Measurements from ENCODE around the gene NMUR1. TPM values are rescaled to one million over a fixed set of nuclear protein-coding genes. Genes with fewer than 3 reads are reported as not detected.

The NMUR1 gene
- polyA plus RNA-seq, 1 donor = 1.8 TPM

DNA sequence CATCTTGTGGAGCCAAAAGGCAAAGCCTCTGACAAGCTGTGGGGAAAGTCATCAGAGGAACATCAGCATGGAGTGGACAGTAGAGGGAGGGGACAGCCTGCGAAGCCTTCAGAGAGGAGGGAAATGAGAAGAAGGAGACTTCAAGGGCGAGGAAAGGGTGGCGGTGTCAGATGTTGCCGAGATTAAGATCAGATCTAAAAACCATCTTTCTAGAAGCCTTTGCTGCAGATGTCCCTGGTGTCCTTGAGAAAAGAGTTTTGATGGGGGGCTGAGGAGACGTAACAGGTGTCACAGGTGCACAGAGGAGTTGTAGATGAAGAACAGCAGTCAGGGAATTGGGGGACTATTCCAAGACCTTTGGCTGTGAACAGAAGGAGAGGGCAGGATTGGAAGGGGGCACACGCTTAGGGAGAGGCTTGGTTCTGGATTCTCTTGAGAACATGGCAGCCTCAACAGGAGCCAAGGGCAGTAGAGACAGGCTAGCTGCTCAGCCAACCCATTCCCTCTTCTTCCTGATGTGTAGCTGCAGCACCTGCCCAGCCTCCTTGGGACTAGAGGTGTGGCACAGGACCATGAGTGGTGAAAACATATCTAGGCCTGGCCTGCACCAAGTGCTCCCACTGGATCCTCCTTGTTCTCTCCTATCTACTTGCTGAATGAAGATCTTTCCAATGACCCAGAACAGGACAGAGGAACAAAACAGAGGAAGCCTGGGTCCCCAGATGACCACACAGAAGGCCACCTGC is 43.2 kb downstream of the NMUR1 start:
- H3K27me3 ChIP-seq (ENCODE audit: control insufficient read depth, insufficient read depth, low read length) = no peaks in the 10 kb centered on the region
- H3K4me1 ChIP-seq (ENCODE audit: control insufficient read depth, insufficient read depth, low read length) = peaks cover 4% of the 10 kb centered on the region
- DNase-seq = no peak
- peaks cover 7% of the 10 kb centered on the region for H3K9me3 ChIP-seq (ENCODE audit: control insufficient read depth, low read depth, low read length)
- H3K27ac ChIP-seq (ENCODE audit: low read length) = no peak overlapping the region
- no peak overlapping the region for H3K4me3 ChIP-seq (ENCODE audit: low read length)
- 80% methylated on average over 1 of the region's 6 CpGs for WGBS (ENCODE audit: insufficient coverage, low lambda C conversion rate)
- no peaks in the 10 kb centered on the region for H3K36me3 ChIP-seq (ENCODE audit: control insufficient read depth, insufficient read depth, low read length)

DNA sequence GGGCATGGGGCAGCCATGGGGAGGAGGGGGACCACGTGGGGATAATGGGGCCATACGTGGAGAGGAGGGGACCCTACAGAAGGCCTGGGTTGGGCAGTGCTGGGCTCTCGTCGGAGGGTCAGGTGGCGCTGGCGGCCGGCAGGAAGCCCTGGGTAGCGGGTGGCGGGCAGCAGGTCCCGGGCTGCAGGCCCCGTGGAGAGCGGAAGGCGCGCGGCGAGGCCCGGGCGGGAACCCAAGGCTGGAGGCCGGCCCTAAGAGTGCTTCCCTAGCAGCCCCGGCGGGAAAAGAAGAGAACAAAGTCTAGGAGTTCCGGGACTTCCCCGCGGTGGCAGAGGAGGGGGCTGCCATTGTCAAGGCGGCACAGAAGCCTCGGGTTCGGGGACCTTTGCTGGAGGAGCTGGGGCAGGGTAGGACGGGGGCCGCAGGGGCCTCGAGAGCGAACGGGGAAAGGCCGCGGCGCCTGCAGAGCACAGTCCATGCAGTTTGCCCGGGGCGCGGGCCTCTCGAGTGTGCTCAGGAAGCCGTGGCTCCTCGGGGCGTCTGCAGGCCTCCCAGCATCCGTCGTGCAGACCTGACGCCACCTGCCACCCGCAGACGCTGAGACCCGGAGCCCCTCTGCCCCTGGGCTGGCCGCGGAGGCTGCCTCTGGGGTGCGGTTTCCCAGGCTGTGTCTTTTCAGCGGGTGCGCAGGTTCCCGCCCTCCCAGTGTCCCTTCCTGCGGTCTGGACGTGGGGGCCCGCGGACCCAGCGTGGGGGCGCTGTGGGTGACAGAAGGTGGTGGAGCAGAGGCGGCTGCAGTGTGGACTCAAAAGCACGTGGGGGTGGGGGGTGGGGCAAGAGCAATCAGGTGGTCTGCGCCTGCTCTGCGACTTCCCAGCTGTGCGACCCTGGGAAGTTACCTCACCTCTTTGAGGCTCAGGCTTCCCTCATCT is 46.6 kb downstream of the NMUR1 start:
- DNase-seq = peak in 1 of 2 donors; percentile 31
- H3K4me1 ChIP-seq (ENCODE audit: control insufficient read depth, insufficient read depth, low read length) = peaks cover 4% of the 10 kb centered on the region
- no peaks in the 10 kb centered on the region for H3K36me3 ChIP-seq (ENCODE audit: control insufficient read depth, insufficient read depth, low read length)
- H3K9me3 ChIP-seq (ENCODE audit: control insufficient read depth, low read depth, low read length) = peaks cover 7% of the 10 kb centered on the region
- peak overlapping the region; percentile 46 for H3K4me3 ChIP-seq (ENCODE audit: low read length)
- no peaks in the 10 kb centered on the region for H3K27me3 ChIP-seq (ENCODE audit: control insufficient read depth, insufficient read depth, low read length)
- H3K27ac ChIP-seq (ENCODE audit: low read length) = peak overlapping the region; percentile 59
- WGBS (ENCODE audit: insufficient coverage, low lambda C conversion rate) = no CpG with 5 or more reads among the region's 65 CpGs

DNA sequence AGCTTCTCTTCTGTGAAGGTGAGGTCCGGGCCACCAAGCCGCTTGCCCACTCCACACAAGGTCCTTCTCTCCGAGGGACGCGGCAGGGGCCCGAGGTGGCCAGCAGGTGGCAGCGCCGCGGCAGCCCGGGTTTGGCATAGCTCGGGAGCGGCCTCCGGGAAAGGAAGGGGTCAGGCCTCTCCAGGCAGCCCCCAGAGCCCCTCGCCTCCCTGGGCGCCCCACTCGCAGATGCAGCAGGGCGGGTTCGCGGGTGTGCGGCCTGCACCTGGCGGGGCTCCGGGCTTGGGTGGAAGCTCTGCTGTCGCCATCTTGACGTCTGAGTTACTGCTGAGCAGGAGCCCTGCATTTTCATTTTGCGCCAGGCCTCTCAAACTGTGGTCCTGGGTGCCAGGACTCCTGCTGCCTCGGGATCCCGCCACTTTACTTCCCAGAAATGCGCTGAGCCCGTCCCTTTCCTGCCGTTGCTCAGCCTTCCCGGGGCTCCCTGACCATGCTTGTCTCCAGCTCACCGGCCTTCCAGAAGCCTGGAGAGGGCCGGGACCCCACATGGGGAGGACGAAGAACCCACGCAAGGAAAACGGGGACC is 47.3 kb downstream of the NMUR1 start:
- Histone ChIP-seq H3K9me3 (ENCODE audit: control insufficient read depth, low read depth, low read length) (peaks cover 7% of the 10 kb centered on the region), H3K36me3 (ENCODE audit: control insufficient read depth, insufficient read depth, low read length) (no peaks in the 10 kb centered on the region), H3K4me1 (ENCODE audit: control insufficient read depth, insufficient read depth, low read length) (peaks cover 4% of the 10 kb centered on the region), H3K27me3 (ENCODE audit: control insufficient read depth, insufficient read depth, low read length) (no peaks in the 10 kb centered on the region), H3K27ac (ENCODE audit: low read length) (peak overlapping the region; percentile 59), H3K4me3 (ENCODE audit: low read length) (peak overlapping the region; percentile 46)
- DNase-seq = peak; percentile 31 to 48
- no CpG with 5 or more reads among the region's 36 CpGs for WGBS (ENCODE audit: insufficient coverage, low lambda C conversion rate)

DNA sequence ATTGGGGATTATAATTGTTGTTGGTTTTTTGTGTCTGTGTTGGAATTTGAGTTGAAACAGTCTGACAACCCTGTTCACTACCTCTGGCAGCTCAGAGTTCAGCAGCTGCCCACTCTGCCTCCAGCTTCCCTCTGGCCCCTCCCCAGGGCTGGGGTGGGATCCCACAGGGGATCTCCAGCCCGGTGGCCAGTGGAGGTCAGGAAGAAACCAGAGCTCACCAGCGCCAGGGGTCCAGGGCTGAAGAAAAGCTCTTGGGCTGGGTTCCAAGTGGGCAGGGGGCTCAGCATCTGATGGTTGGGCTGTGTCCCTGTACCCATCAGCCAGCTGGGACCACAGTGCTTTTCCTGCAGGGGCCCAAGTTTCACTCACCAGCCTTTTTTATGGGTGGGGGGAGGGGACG is 49.5 kb downstream of the NMUR1 start:
- no peak overlapping the region for H3K4me3 ChIP-seq (ENCODE audit: low read length)
- H3K36me3 ChIP-seq (ENCODE audit: control insufficient read depth, insufficient read depth, low read length) = no peaks in the 10 kb centered on the region
- WGBS (ENCODE audit: insufficient coverage, low lambda C conversion rate) = no CpG with 5 or more reads among the region's 3 CpGs
- peaks cover 7% of the 10 kb centered on the region for H3K9me3 ChIP-seq (ENCODE audit: control insufficient read depth, low read depth, low read length)
- no peak for DNase-seq
- H3K27ac ChIP-seq (ENCODE audit: low read length) = no peak overlapping the region
- H3K4me1 ChIP-seq (ENCODE audit: control insufficient read depth, insufficient read depth, low read length) = peaks cover 4% of the 10 kb centered on the region
- H3K27me3 ChIP-seq (ENCODE audit: control insufficient read depth, insufficient read depth, low read length) = no peaks in the 10 kb centered on the region

DNA sequence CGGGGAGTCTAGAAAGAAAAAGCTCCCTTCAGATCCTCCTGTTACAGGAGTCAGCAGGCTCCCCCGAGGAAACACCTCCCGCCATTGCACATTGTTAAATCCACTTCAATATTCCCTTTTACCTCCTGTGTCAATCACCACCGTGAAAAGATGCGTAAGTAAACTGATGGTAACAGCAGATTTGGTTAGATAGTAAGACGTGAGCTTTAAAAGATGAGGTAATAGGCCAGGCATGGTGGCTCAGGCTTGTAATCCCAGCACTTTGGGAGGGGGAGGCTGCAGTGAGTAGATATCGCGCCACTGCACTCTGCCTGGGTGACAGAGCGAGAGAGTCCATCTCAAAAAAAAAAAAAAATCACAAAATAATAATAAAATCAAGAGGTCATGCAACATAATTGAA is 50.8 kb downstream of the NMUR1 start:
- no peak for DNase-seq
- Histone ChIP-seq H3K4me1 (ENCODE audit: control insufficient read depth, insufficient read depth, low read length) (peaks cover 4% of the 10 kb centered on the region), H3K9me3 (ENCODE audit: control insufficient read depth, low read depth, low read length) (peaks cover 7% of the 10 kb centered on the region), H3K27me3 (ENCODE audit: control insufficient read depth, insufficient read depth, low read length) (no peaks in the 10 kb centered on the region), H3K4me3 (ENCODE audit: low read length) (no peak overlapping the region), H3K36me3 (ENCODE audit: control insufficient read depth, insufficient read depth, low read length) (no peaks in the 10 kb centered on the region), H3K27ac (ENCODE audit: low read length) (no peak overlapping the region)
- WGBS (ENCODE audit: insufficient coverage, low lambda C conversion rate) = no CpG with 5 or more reads among the region's 9 CpGs

DNA sequence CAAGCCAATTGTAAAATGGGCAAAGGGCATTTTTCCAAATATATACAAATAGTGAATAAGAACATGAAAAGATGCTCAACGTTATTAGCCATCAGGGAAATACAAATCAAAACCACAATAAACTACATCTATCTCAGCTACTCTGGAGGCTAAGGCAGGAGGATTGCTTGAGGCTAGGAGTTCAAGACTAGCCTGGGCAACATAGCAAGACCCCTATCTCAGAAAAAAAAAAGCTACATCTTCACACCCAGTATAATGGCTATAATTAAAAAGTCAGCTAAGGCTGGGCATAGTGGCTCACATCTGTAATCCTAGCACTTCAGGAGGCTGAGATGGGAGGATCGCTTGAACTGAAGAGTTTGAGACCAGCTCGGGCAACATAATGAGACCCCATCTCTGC is 53.3 kb downstream of the NMUR1 start:
- Histone ChIP-seq H3K4me3 (ENCODE audit: low read length) (no peak overlapping the region), H3K36me3 (ENCODE audit: control insufficient read depth, insufficient read depth, low read length) (no peaks in the 10 kb centered on the region), H3K27ac (ENCODE audit: low read length) (no peak overlapping the region), H3K27me3 (ENCODE audit: control insufficient read depth, insufficient read depth, low read length) (no peaks in the 10 kb centered on the region), H3K9me3 (ENCODE audit: control insufficient read depth, low read depth, low read length) (no peaks in the 10 kb centered on the region), H3K4me1 (ENCODE audit: control insufficient read depth, insufficient read depth, low read length) (no peaks in the 10 kb centered on the region)
- no CpG with 5 or more reads among the region's 3 CpGs for WGBS (ENCODE audit: insufficient coverage, low lambda C conversion rate)
- no peak for DNase-seq

DNA sequence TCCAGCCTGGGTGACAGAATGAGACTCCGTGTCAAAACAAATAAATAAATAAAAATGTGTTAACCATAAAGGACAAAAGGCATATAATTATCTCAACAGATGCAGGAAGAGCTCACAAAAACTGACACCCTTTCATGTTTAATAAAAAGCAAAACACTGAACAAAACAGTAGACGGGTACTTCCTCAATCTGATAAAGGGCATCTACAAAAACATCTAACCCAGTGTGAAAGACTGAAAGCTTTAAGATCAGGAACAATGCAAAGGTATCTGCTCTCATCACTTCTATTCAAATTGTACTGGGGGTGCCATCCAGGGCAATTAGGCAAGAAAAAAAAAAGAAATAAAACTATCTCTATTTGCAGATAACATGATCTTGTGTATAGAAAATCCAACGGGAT is 54.3 kb downstream of the NMUR1 start:
- 63% methylated on average over 1 of the region's 3 CpGs for WGBS (ENCODE audit: insufficient coverage, low lambda C conversion rate)
- H3K9me3 ChIP-seq (ENCODE audit: control insufficient read depth, low read depth, low read length) = no peaks in the 10 kb centered on the region
- no peaks in the 10 kb centered on the region for H3K27me3 ChIP-seq (ENCODE audit: control insufficient read depth, insufficient read depth, low read length)

More for the DNA sequence above, 54.3 kb downstream of the NMUR1 start:
- Histone ChIP-seq H3K36me3 (ENCODE audit: control insufficient read depth, insufficient read depth, low read length) (no peaks in the 10 kb centered on the region), H3K27ac (ENCODE audit: low read length) (no peak overlapping the region), H3K4me3 (ENCODE audit: low read length) (no peak overlapping the region), H3K4me1 (ENCODE audit: control insufficient read depth, insufficient read depth, low read length) (no peaks in the 10 kb centered on the region)
- no peak for DNase-seq

Other genes with a start within 250 kb of the NMUR1 start
- 43.5 TPM for gene B3GNT7, start 134.7 kb downstream of the NMUR1 start, polyA plus RNA-seq
- 541 TPM for gene NCL, start 66.0 kb downstream of the NMUR1 start, polyA plus RNA-seq
- gene TEX44, start 62.4 kb upstream of the NMUR1 start, polyA plus RNA-seq = not detected
- gene PTMA, start 178.1 kb upstream of the NMUR1 start, polyA plus RNA-seq = 1,252 TPM